Endodermal cell (in vitro differentiated cells): ENCODE measurements around the gene HLA-E. TPM values are rescaled to one million over a fixed set of nuclear protein-coding genes. Genes with fewer than 3 reads are reported as not detected.

Experiments used
- DNase-seq: peaks from one replicate; pipeline ENCODE4 v3.0.0-alpha.2; 2017
- H3K27ac ChIP-seq: 2 replicates; pipeline ENCODE4 v1.5.1; 2013; ENCODE audit warnings: mild to moderate bottlenecking, low read depth, low read length, moderate library complexity
- H3K27me3 ChIP-seq: 2 replicates; pipeline ENCODE4 v1.6.1; 2013; ENCODE audit warnings: mild to moderate bottlenecking, low read length, moderate library complexity; ENCODE audit not compliant: insufficient read depth, control insufficient read depth, poor library complexity, severe bottlenecking
- H3K36me3 ChIP-seq: 2 replicates; pipeline ENCODE4 v1.7.0; 2013; ENCODE audit warnings: mild to moderate bottlenecking, low read length, moderate library complexity; ENCODE audit not compliant: control insufficient read depth, insufficient read depth
- H3K4me1 ChIP-seq: one replicate; pipeline ENCODE4 v1.7.0; 2013; ENCODE audit warnings: low read length; ENCODE audit not compliant: control insufficient read depth, insufficient read depth
- H3K4me3 ChIP-seq: 2 replicates; pipeline ENCODE4 v1.5.1; 2013; ENCODE audit warnings: mild to moderate bottlenecking, low read length, moderate library complexity
- H3K9ac ChIP-seq: 2 replicates; pipeline ENCODE4 v1.6.1; 2013; ENCODE audit warnings: mild to moderate bottlenecking, low read length, moderate library complexity; ENCODE audit not compliant: poor library complexity, severe bottlenecking; ENCODE audit errors: extremely low read depth
- H3K9me3 ChIP-seq: 2 replicates; pipeline ENCODE4 v1.6.1; 2013; ENCODE audit warnings: mild to moderate bottlenecking, low read length, moderate library complexity; ENCODE audit not compliant: control insufficient read depth
- H3K27ac Mint-ChIP-seq: 2 replicates; pipeline ENCODE4 v1.8.0; 2020; ENCODE audit warnings: mixed read lengths
- H3K27me3 Mint-ChIP-seq: 2 replicates; pipeline ENCODE4 v1.8.0; 2021; ENCODE audit warnings: mild to moderate bottlenecking, mixed read lengths; ENCODE audit not compliant: insufficient read depth
- H3K36me3 Mint-ChIP-seq: 2 replicates; pipeline ENCODE4 v1.8.0; 2020; ENCODE audit warnings: low read depth, mixed read lengths
- H3K4me1 Mint-ChIP-seq: 2 replicates; pipeline ENCODE4 v1.8.0; 2020; ENCODE audit warnings: mixed read lengths
- H3K4me3 Mint-ChIP-seq: 2 replicates; pipeline ENCODE4 v1.8.0; 2020; ENCODE audit warnings: mild to moderate bottlenecking, moderate library complexity, mixed read lengths
- H3K9me3 Mint-ChIP-seq: 2 replicates; pipeline ENCODE4 v1.8.0; 2020; ENCODE audit warnings: mild to moderate bottlenecking, mixed read lengths
- WGBS, 2 experiments: methylation state at CpG; one replicate each; pipeline versions ENCODE4 v1.1.5 to v1.1.7; 2013; ENCODE audit warnings: missing lambda C conversion rate in 2 of 2, mixed read lengths in 1 of 2; ENCODE audit not compliant: insufficient coverage in 1 of 2, insufficient read length in 1 of 2; 5-methylcytosine and 5-hydroxymethylcytosine counted together
- total RNA-seq, 2 donors: library from RNA; stranded (reverse); fragmentation: NEBNext Ultra II Directional in 1 of 2; extraction: Animal tissue kit (Norgen Biotek cat#: 25700) in 1 of 2; gene quantifications; 2 replicates in 1 of 2; 3 replicates in 1 of 2; pipeline ENCODE4 v1.2.1, GENCODE V29; 2021
- TF ChIP-seq, protein P1 (sequence below): fragments of 200-600 bp; sonication (generic); conservative IDR thresholded peaks from 2 replicates; pipeline ENCODE4 v1.5.0; 2021; ENCODE audit warnings: antibody characterized with exemption, mild to moderate bottlenecking

HLA-E gene
- total RNA-seq, 2 donors from 2014 or later: 31.7 to 38.4 TPM

DNA sequence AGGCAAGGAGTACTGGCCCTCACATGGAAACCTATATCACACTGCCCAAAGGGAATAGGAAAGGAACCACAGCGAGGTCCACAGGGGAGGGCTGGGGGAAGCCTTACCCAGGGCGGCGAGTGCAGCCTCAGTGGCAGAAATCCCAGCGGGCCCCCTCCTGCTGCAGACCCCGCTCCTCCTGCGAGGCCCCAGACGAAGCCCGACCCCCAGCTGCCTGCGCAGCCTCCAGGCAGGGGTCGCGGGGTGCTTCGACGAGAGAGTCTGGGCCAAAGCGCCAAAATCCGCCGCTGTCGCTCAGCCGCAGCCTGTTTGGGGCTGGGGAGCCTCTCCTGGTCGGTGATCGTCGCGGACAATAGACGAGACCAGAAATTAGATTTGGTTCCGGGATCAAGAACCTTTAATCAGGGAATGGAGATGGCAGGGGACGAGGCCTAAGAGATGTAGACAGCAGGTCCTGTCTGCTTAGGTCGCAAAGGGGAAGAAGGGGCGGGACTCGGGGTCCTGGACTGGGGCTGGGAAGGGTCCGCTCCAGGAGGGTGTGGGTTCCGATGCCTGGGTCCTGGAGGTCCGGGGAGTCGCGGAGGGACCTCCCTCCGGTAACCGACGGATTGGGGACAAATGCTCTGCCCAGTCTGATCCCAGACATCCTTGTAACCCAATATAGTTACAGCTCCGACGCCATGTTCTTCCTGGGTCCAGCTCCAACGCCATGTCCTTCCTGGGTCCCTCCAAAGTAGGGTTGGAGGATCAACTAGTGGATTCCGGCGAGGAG lies 36.4 kb upstream of the HLA-E start:
- Histone ChIP-seq H3K4me3 (no peak overlapping the region), H3K27ac (no peak overlapping the region), H3K36me3 (no peaks in the 10 kb centered on the region), H3K9ac (no peak overlapping the region), H3K27me3 (peaks cover 95% of the 10 kb centered on the region), H3K4me1 (no peaks in the 10 kb centered on the region), H3K9me3 (no peaks in the 10 kb centered on the region)
- no peak overlapping the region for H3K27ac Mint-ChIP-seq
- TF ChIP-seq, protein P1, sequence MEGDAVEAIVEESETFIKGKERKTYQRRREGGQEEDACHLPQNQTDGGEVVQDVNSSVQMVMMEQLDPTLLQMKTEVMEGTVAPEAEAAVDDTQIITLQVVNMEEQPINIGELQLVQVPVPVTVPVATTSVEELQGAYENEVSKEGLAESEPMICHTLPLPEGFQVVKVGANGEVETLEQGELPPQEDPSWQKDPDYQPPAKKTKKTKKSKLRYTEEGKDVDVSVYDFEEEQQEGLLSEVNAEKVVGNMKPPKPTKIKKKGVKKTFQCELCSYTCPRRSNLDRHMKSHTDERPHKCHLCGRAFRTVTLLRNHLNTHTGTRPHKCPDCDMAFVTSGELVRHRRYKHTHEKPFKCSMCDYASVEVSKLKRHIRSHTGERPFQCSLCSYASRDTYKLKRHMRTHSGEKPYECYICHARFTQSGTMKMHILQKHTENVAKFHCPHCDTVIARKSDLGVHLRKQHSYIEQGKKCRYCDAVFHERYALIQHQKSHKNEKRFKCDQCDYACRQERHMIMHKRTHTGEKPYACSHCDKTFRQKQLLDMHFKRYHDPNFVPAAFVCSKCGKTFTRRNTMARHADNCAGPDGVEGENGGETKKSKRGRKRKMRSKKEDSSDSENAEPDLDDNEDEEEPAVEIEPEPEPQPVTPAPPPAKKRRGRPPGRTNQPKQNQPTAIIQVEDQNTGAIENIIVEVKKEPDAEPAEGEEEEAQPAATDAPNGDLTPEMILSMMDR: no peak
- H3K4me3 Mint-ChIP-seq: no peak overlapping the region
- WGBS, 2 experiments: 93 to 97% methylated on average over 34 to 41 of the region's 41 CpGs
- peaks cover 95% of the 10 kb centered on the region for H3K27me3 Mint-ChIP-seq
- no peaks in the 10 kb centered on the region for H3K36me3 Mint-ChIP-seq
- H3K4me1 Mint-ChIP-seq: no peaks in the 10 kb centered on the region
- no peaks in the 10 kb centered on the region for H3K9me3 Mint-ChIP-seq
- no peak for DNase-seq

DNA sequence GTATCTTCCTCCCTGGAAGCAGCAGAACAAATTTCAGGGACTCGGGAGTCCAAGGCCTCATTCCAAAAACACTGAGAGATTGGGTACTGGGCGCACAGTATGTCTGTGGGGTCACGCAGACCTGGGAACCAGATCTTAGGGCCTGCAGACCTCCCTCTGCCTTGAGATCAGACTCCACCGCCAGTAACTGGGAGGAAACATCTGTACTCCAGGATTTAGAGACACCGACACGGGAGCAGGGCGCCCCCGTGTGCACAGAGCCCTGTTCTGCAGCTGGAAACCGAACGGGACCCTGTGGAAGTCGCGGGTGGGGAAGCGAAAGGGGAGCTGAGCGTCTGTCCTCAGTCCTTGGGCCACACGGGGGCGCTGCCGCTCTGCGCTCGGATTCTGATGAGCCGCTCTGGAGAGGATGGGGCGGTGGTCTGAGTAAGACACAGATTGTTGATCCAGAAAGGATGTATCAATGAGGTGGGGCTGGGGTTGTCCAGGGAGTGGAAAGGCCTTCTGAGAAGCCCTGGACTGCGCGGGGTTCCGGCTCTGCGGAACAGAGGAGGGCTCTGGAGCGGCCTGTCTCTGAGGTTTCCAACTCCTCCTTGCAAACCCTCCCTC lies 35.7 kb upstream of the HLA-E start:
- peaks cover 95% of the 10 kb centered on the region for H3K27me3 Mint-ChIP-seq
- Histone ChIP-seq H3K36me3 (no peaks in the 10 kb centered on the region), H3K9ac (no peak overlapping the region), H3K27ac (no peak overlapping the region), H3K4me1 (no peaks in the 10 kb centered on the region), H3K27me3 (peaks cover 95% of the 10 kb centered on the region), H3K9me3 (no peaks in the 10 kb centered on the region), H3K4me3 (no peak overlapping the region)
- DNase-seq: peak; percentile 99
- H3K36me3 Mint-ChIP-seq: no peaks in the 10 kb centered on the region
- WGBS, 2 experiments: 18 to 34% methylated on average over 13 to 26 of the region's 26 CpGs
- no peak overlapping the region for H3K4me3 Mint-ChIP-seq
- H3K27ac Mint-ChIP-seq: no peak overlapping the region
- TF ChIP-seq, protein P1: peak; percentile 95
- H3K9me3 Mint-ChIP-seq: no peaks in the 10 kb centered on the region
- no peaks in the 10 kb centered on the region for H3K4me1 Mint-ChIP-seq

DNA sequence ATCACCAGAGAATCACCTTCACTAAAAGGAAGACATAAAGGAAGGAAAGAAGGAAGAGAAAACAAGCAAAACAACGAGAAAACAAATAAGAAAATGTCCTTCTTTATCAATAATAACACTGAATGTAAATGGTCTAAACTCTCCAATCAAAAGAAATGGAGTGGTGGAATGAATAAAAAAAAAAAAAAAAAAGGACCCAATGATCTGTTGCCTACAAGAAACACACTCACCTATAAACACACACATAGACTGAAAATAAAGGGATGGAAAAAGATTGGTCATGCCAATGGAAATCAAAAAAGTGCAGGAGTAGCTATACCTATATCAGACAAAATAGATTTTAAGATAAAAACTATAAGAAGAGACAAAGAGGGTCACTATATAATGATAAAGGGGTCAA lies 30.2 kb upstream of the HLA-E start:
- H3K4me3 Mint-ChIP-seq: no peak overlapping the region
- TF ChIP-seq, protein P1: no peak
- no peaks in the 10 kb centered on the region for H3K4me1 Mint-ChIP-seq
- no peak overlapping the region for H3K27ac ChIP-seq
- WGBS, 2 experiments: no CpG with 5 or more reads among the region's 1 CpG
- H3K36me3 ChIP-seq: no peaks in the 10 kb centered on the region
- no peaks in the 10 kb centered on the region for H3K4me1 ChIP-seq
- H3K27me3 Mint-ChIP-seq: peaks cover 99% of the 10 kb centered on the region
- H3K36me3 Mint-ChIP-seq: no peaks in the 10 kb centered on the region
- H3K9me3 Mint-ChIP-seq: no peaks in the 10 kb centered on the region
- H3K27me3 ChIP-seq: peaks cover 98% of the 10 kb centered on the region
- H3K9ac ChIP-seq: no peak overlapping the region
- H3K9me3 ChIP-seq: no peaks in the 10 kb centered on the region
- no peak overlapping the region for H3K27ac Mint-ChIP-seq
- H3K4me3 ChIP-seq: no peak overlapping the region
- no peak for DNase-seq
